HepG2 (cell line): ENCODE data around the gene MEIS3. TPM values are rescaled to one million over a fixed set of nuclear protein-coding genes. Genes with fewer than 3 reads are reported as not detected.

Experiments
- ATAC-seq: fragments of 200-7000 bp; cut with Tn5 transposase; 3 replicates; pipeline ENCODE4 v1.9.1; 2020; ENCODE audit warnings: mild to moderate bottlenecking, moderate library complexity
- BruUV-seq: library from RNA; stranded (reverse); fragments of 400-500 nt; replicated peaks from 2 replicates; lab custom pipeline; 2021; lab: Mats Ljungman, UMichigan
- CTCF ChIA-PET: fragments of 300-600 bp; formaldehyde crosslinking; extraction: SDS; loops from one replicate; lab custom pipeline; 2021; ENCODE audit warnings: low total read pairs, inconsistent platforms, low intra/inter-chr PET ratio; lab: Yijun Ruan, JAX
- POLR2A ChIA-PET: fragments of 350-600 bp; sonication (Branson Sonifier 250); formaldehyde crosslinking; loops from one replicate; lab custom pipeline; 2020; ENCODE audit warnings: antibody characterized with exemption, inconsistent platforms; lab: Yijun Ruan, JAX
- DNase-seq: peaks from one replicate; pipeline ENCODE4 v3.0.0-alpha.2; 2015; ENCODE audit warnings: low spot score
- FAIRE-seq: peaks from 3 replicates; lab custom pipeline; 2011; peaks lifted over from hg19 to GRCh38; lab: Jason Lieb, UNC
- H2AFZ ChIP-seq: one replicate; pipeline ENCODE4 v1.6.1; 2011; ENCODE audit warnings: low read length, inconsistent platforms
- H3K27ac ChIP-seq: fragments of 300-600 bp; 3 replicates; pipeline ENCODE4 v1.8.0; 2011; ENCODE audit warnings: mixed run types, mild to moderate bottlenecking, mixed read lengths, low read length, inconsistent platforms; ENCODE audit not compliant: insufficient read depth; ENCODE audit errors: extremely low read length
- H3K27me3 ChIP-seq, 2 experiments: fragments of 200-600 bp in 1 of 2; 2 replicates in 1 of 2; 3 replicates in 1 of 2; pipeline versions ENCODE4 v1.6.0 to v1.8.0; 2011; ENCODE audit warnings: low read length in 2 of 2, mild to moderate bottlenecking in 2 of 2, moderate library complexity in 2 of 2, inconsistent platforms in 1 of 2; ENCODE audit not compliant: insufficient read depth in 2 of 2, control insufficient read depth in 1 of 2
- H3K36me3 ChIP-seq, 2 experiments: fragments of 200-600 bp in 1 of 2; replicated peaks in 1 of 2; 2 replicates in 1 of 2; 3 replicates in 1 of 2; pipeline versions ENCODE4 v1.5.1 to v1.8.0; 2011; ENCODE audit warnings: low read length in 2 of 2, inconsistent platforms in 1 of 2; ENCODE audit not compliant: insufficient read depth in 2 of 2, control insufficient read depth in 1 of 2
- H3K4me1 ChIP-seq: 2 replicates; pipeline ENCODE4 v1.5.1; 2012; ENCODE audit warnings: low read length, inconsistent platforms; ENCODE audit not compliant: insufficient read depth
- H3K4me2 ChIP-seq: 2 replicates; pipeline ENCODE4 v1.6.0; 2011; ENCODE audit warnings: low read depth, low read length, inconsistent platforms
- H3K4me3 ChIP-seq, 3 experiments: fragments of 200-600 bp in 1 of 3; sonication (generic), shearing (Covaris generic) in 1 of 3; replicated peaks in 1 of 3; 2 replicates each; pipeline ENCODE4 v1.5.1; 2011 to 2016; ENCODE audit warnings: low read length in 3 of 3, inconsistent platforms in 2 of 3, low read depth in 2 of 3, mild to moderate bottlenecking in 2 of 3, control low read depth in 1 of 3, mixed read lengths in 1 of 3; ENCODE audit not compliant: insufficient read depth in 1 of 3
- H3K79me2 ChIP-seq: one replicate; pipeline ENCODE4 v1.6.1; 2011; ENCODE audit warnings: low read length, inconsistent platforms; ENCODE audit not compliant: insufficient read depth
- H3K9ac ChIP-seq: 2 replicates; pipeline ENCODE4 v1.6.0; 2011; ENCODE audit warnings: mild to moderate bottlenecking, low read depth, low read length, inconsistent platforms; ENCODE audit not compliant: insufficient read depth
- H3K9me3 ChIP-seq: 2 replicates; pipeline ENCODE4 v1.5.1; 2012; ENCODE audit warnings: mild to moderate bottlenecking, low read length
- H4K20me1 ChIP-seq: 2 replicates; pipeline ENCODE4 v1.6.0; 2011; ENCODE audit warnings: inconsistent platforms, mild to moderate bottlenecking, low read length, moderate library complexity; ENCODE audit not compliant: insufficient read depth
- AKAP8 ChIP-seq: sonication (generic); formaldehyde crosslinking; IDR thresholded peaks from 2 replicates; pipeline ENCODE4 v1.5.1; 2020; ENCODE audit warnings: mild to moderate bottlenecking, missing genetic modification reagents
- ATF4 ChIP-seq, 2 experiments: fragments of 450-650 bp in 1 of 2; sonication (generic) in 1 of 2; formaldehyde crosslinking; IDR thresholded peaks; 2 replicates each; pipeline versions ENCODE4 v1.5.0 to v1.8.0; 2020 to 2022; ENCODE audit warnings: mild to moderate bottlenecking in 1 of 2, missing genetic modification reagents in 1 of 2
- ATF5 ChIP-seq: sonication (generic); formaldehyde crosslinking; IDR thresholded peaks from 2 replicates; pipeline ENCODE4 v1.4.0; 2020; ENCODE audit warnings: mild to moderate bottlenecking, low read depth, missing genetic modification reagents
- BORCS8-MEF2B ChIP-seq: sonication (generic); formaldehyde crosslinking; IDR thresholded peaks from 2 replicates; pipeline ENCODE4 v1.8.0; 2022; ENCODE audit warnings: mild to moderate bottlenecking, missing genetic modification reagents
- EED ChIP-seq: sonication (generic); formaldehyde crosslinking; IDR thresholded peaks from 2 replicates; pipeline ENCODE4 v1.5.0; 2020; ENCODE audit warnings: mild to moderate bottlenecking, missing genetic modification reagents
- LBX2 ChIP-seq: sonication (generic); formaldehyde crosslinking; IDR thresholded peaks from 2 replicates; pipeline ENCODE4 v1.5.0; 2020; ENCODE audit warnings: missing genetic modification reagents, mild to moderate bottlenecking, borderline replicate concordance
- SP140L ChIP-seq: sonication (generic); formaldehyde crosslinking; IDR thresholded peaks from 2 replicates; pipeline ENCODE4 v1.4.0; 2020; ENCODE audit warnings: missing genetic modification reagents, borderline replicate concordance
- ZBTB42 ChIP-seq: sonication (generic); formaldehyde crosslinking; IDR thresholded peaks from 2 replicates; pipeline ENCODE4 v1.5.0; 2020; ENCODE audit warnings: mild to moderate bottlenecking, missing genetic modification reagents
- ZNF451 ChIP-seq: sonication (generic); formaldehyde crosslinking; IDR thresholded peaks from 2 replicates; pipeline ENCODE4 v1.5.0; 2020; ENCODE audit warnings: mild to moderate bottlenecking, missing genetic modification reagents
- ZNF570 ChIP-seq: sonication (generic); formaldehyde crosslinking; IDR thresholded peaks from 2 replicates; pipeline ENCODE4 v1.4.0; 2020; ENCODE audit warnings: mild to moderate bottlenecking, missing genetic modification reagents, borderline replicate concordance
- ZNF773 ChIP-seq: sonication (generic); formaldehyde crosslinking; IDR thresholded peaks from 2 replicates; pipeline ENCODE4 v1.4.0; 2020; ENCODE audit warnings: missing genetic modification reagents, borderline replicate concordance
- ZNF775 ChIP-seq: sonication (generic); formaldehyde crosslinking; IDR thresholded peaks from 2 replicates; pipeline ENCODE4 v1.4.0; 2020; ENCODE audit warnings: missing genetic modification reagents, mild to moderate bottlenecking, moderate library complexity, borderline replicate concordance
- ZNF780A ChIP-seq: sonication (generic); formaldehyde crosslinking; IDR thresholded peaks from 2 replicates; pipeline ENCODE4 v1.8.0; 2022; ENCODE audit warnings: mild to moderate bottlenecking, missing genetic modification reagents, moderate library complexity
- ZNF839 ChIP-seq: sonication (generic); formaldehyde crosslinking; IDR thresholded peaks from 2 replicates; pipeline ENCODE4 v1.4.0; 2020; ENCODE audit warnings: missing genetic modification reagents, mild to moderate bottlenecking, borderline replicate concordance
- ZSCAN9 ChIP-seq: IDR thresholded peaks from 2 replicates; pipeline ENCODE4 v1.6.1; 2016; ENCODE audit warnings: borderline replicate concordance
- WGBS: methylation state at CpG from one replicate; pipeline ENCODE4 v1.1.6; 2017; ENCODE audit warnings: low lambda C conversion rate; 5-methylcytosine and 5-hydroxymethylcytosine counted together
- in situ Hi-C: cut with HindIII; loops from 2 replicates; pipeline ENCODE4 v1.10.0; 2017; ENCODE audit warnings: low pct_unique_long_range_greater_than_20kb; ENCODE audit not compliant: extremely low pct_ligation_motif_present
- intact Hi-C: fragments of 100-400 bp; cut with micrococcal nuclease; formaldehyde crosslinking; loops from one replicate; pipeline ENCODE4 v1.10.0; 2022; ENCODE audit not compliant: unreplicated experiment
- polyA plus RNA-seq, 8 experiments: library from polyadenylated mRNA; depleted of rRNA in 3 of 8; stranded (reverse) in 7 of 8; unstranded in 1 of 8; fragments of >200 nt; fragmentation: Illumina TruSeq in 4 of 8; extraction: Trizol in 4 of 8; gene quantifications; 2 replicates each; pipeline versions ENCODE4 v1.2.1 to v1.2.3, GENCODE V29; 2011 to 2016; ENCODE audit warnings: low read depth in 4 of 8, missing spikeins in 1 of 8, mixed read lengths in 1 of 8; ENCODE audit not compliant: insufficient read depth in 1 of 8
- total RNA-seq, 5 experiments: library from RNA; depleted of rRNA; stranded (reverse); fragments of >200 nt; fragmentation: Illumina TruSeq; extraction: Trizol; gene quantifications; 2 replicates each; pipeline ENCODE4 v1.2.3, GENCODE V29; 2016; ENCODE audit warnings: low read depth in 1 of 5

Gene MEIS3
- total and polyA plus RNA-seq, 2 of the 13 experiments (the other 11 are each of a cell fraction or from before 2014, with no cell fraction given), result 0.09 to 0.70 TPM

GRCh38 chr19:47456721-47457474 is 37.6 kb upstream of the MEIS3 start:
- no peak overlapping the region for H3K4me3 ChIP-seq
- no peaks in the 10 kb centered on the region for H3K79me2 ChIP-seq
- in situ Hi-C loops, result no loop called here
- CTCF ChIA-PET, result no interaction called here
- H3K4me2 ChIP-seq, result no peak overlapping the region; the same call in 1 of the 2 replicates
- H3K9me3 ChIP-seq, result no peaks in the 10 kb centered on the region
- intact Hi-C loops, result no loop called here
- ATAC-seq (no peak), DNase-seq (no peak), FAIRE-seq (no peak)
- no peak overlapping the region for H3K9ac ChIP-seq
- 51% methylated on average over 20 of the region's 77 CpGs for WGBS
- no TSS peak for BruUV-seq
- H4K20me1 ChIP-seq, result no peaks in the 10 kb centered on the region
- H3K4me1 ChIP-seq, result peaks cover 16% of the 10 kb centered on the region
- peaks cover 5 to 54% of the 10 kb centered on the region in 2 experiments for H3K27me3 ChIP-seq
- H3K27ac ChIP-seq, result no peak overlapping the region
- no peaks in the 10 kb centered on the region for H3K36me3 ChIP-seq
- no peak for TF ChIP-seq ZNF570
- no peak for TF ChIP-seq EED (CRISPR knock-in tag)
- TF ChIP-seq, all 625 proteins: peak for 0
- POLR2A ChIA-PET, result no interaction called here
- no peak overlapping the region for H2AFZ ChIP-seq

GRCh38 chr19:47450478-47450877 is 31.2 kb upstream of the MEIS3 start:
- Histone ChIP-seq H3K9ac (no peak overlapping the region), H3K4me2 (no peak overlapping the region), H4K20me1 (no peaks in the 10 kb centered on the region), H3K36me3 (no peaks in the 10 kb centered on the region), H3K9me3 (no peaks in the 10 kb centered on the region), H3K79me2 (no peaks in the 10 kb centered on the region), H3K27ac (no peak overlapping the region), H3K4me1 (peaks cover 18% of the 10 kb centered on the region; the same call in 1 of the 2 replicates), H3K27me3 (peaks cover 0 to 23% of the 10 kb centered on the region in 2 experiments; a peak in 3 of 5 replicates), H2AFZ (no peak overlapping the region), H3K4me3 (no peak overlapping the region)
- BruUV-seq, result no TSS peak
- ATAC-seq (no peak), DNase-seq (no peak), FAIRE-seq (no peak)
- POLR2A ChIA-PET, result no interaction called here
- in situ Hi-C loops, result no loop called here
- 22% methylated on average over 7 of the region's 7 CpGs for WGBS
- CTCF ChIA-PET, result no interaction called here
- TF ChIP-seq ZNF775 (CRISPR knock-in tag) (no peak), AKAP8 (CRISPR knock-in tag) (no peak), BORCS8-MEF2B (CRISPR knock-in tag) (no peak), LBX2 (CRISPR knock-in tag) (no peak), ZNF773 (CRISPR knock-in tag) (no peak), SP140L (CRISPR knock-in tag) (no peak), ZBTB42 (no peak), ZNF780A (CRISPR knock-in tag) (no peak), ATF5 (CRISPR knock-in tag) (no peak), ATF4 (CRISPR knock-in tag; IDR thresholded peaks at IDR 0.05) (no peak), ZNF839 (CRISPR knock-in tag) (no peak), ZNF451 (CRISPR knock-in tag) (no peak), ZSCAN9 (CRISPR knock-in tag) (no peak)
- intact Hi-C loops, result no loop called here
